ENCODE results near the gene DPF3. TPM values are rescaled to one million over a fixed set of nuclear protein-coding genes. Genes with fewer than 3 reads are reported as not detected.

Gene DPF3
- total and polyA plus RNA-seq, 2 experiments from 2014 or later = 6.8 to 7.9 TPM

DNA sequence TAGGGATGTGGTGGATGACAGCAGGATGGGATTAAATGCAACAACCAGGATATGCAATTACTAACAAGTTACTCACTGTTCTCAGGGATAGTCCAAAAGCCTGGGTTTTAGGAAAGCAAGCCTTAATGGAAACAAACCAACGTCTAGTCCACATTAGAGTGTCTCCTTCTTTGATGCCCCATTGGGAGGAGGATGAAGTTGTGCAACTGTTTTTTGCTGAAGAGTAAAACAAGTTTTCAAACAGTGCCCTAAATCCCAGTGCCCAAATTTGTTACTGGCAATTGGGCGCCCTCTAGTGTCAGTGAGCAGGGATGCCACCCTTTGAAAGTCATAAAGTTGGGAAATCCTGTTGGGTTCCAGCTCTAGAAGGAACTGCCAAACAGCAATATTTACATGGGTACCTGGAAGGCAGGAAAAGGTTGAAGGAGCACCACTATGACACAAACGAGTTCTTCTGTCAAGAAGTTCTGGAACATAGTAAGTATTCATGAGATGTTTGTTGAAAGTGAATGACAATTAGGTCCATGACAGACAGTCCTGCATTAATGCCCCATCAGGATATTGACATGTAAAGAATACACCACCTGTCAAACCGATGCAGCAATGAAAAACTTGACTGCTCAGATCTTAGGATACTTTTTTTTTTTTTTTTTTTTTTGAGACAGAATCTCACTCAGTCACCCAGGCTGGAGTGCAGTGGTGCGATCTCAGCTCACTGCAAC is 11.1 kb upstream of the DPF3 start:
- no peaks in the 10 kb centered on the region for H3K9me2 ChIP-seq (ENCODE audit: insufficient read depth)
- H2AFZ ChIP-seq = peak overlapping the region; percentile 36; the same call in 1 of the 2 replicates
- peak overlapping the region; percentile 22; the same call in 1 of the 2 replicates for H3K4me3 ChIP-seq
- TF ChIP-seq EZH2phosphoT487 (IDR thresholded peaks at IDR 0.05; ENCODE audit: insufficient read depth, low read depth) (no peak), EZH2 (IDR thresholded peaks at IDR 0.05; ENCODE audit: insufficient read depth, poor library complexity, severe bottlenecking) (no peak)
- peak; percentile 89 for DNase-seq
- peak overlapping the region; percentile 23; the same call in 1 of the 2 replicates for H3K27ac ChIP-seq
- no peak overlapping the region for H3K9ac ChIP-seq
- 21% methylated on average over 5 of the region's 5 CpGs for WGBS, 2 experiments (ENCODE audit: low coverage in 1 of 2, low lambda C conversion rate in 2 of 2, missing lambda C conversion rate in 2 of 2)
- H3K9me3 ChIP-seq (ENCODE audit: low read depth) = no peaks in the 10 kb centered on the region
- H3K27me3 ChIP-seq (replicated peaks; ENCODE audit: insufficient read depth) = no peaks in the 10 kb centered on the region
- peak overlapping the region; percentile 56 for H3K4me2 ChIP-seq (ENCODE audit: unreplicated experiment)
- peaks cover 56% of the 10 kb centered on the region for H3F3A ChIP-seq (ENCODE audit: insufficient read depth)
- no peaks in the 10 kb centered on the region for H3K36me3 ChIP-seq (ENCODE audit: low read depth)
- in situ Hi-C loops (cut with MboI) = no loop called here
- H3K4me1 ChIP-seq (ENCODE audit: insufficient read depth) = peaks cover 60% of the 10 kb centered on the region
- H3K79me2 ChIP-seq (ENCODE audit: insufficient read depth) = no peaks in the 10 kb centered on the region
- H4K20me1 ChIP-seq (ENCODE audit: insufficient read depth) = no peaks in the 10 kb centered on the region

DNA sequence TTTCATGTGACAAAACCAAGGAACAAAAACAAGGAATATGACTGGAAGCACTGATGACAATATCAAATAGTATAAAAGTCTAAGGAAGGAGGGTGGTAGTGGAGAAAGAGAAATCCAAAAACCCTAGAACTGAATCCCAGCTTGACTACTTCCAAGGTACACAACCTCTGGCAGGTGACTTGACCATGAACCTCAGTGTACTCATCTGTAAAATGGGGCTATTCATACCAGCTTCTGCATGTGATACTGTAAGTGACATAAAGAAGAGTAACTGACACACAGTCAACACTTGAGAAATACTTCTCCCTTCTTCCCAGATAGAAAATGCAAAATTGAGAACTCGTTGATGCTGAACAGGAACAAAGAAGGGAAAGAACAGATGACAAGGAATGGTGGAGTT is 10.3 kb upstream of the DPF3 start:
- H3K36me3 ChIP-seq (ENCODE audit: low read depth) = no peaks in the 10 kb centered on the region
- H3K9me3 ChIP-seq (ENCODE audit: low read depth) = no peaks in the 10 kb centered on the region
- TF ChIP-seq EZH2 (IDR thresholded peaks at IDR 0.05; ENCODE audit: insufficient read depth, poor library complexity, severe bottlenecking) (no peak), EZH2phosphoT487 (IDR thresholded peaks at IDR 0.05; ENCODE audit: insufficient read depth, low read depth) (no peak)
- peaks cover 54% of the 10 kb centered on the region for H3F3A ChIP-seq (ENCODE audit: insufficient read depth)
- peak overlapping the region; percentile 22; the same call in 1 of the 2 replicates for H3K4me3 ChIP-seq
- 0 out of 2 replicates have a peak overlapping the region, but pooled peaks have one; percentile 36 for H2AFZ ChIP-seq
- no peaks in the 10 kb centered on the region for H3K79me2 ChIP-seq (ENCODE audit: insufficient read depth)
- DNase-seq = no peak
- 0 to 4% methylated on average over 1 of the region's 1 CpG for WGBS, 2 experiments (ENCODE audit: low coverage in 1 of 2, low lambda C conversion rate in 2 of 2, missing lambda C conversion rate in 2 of 2)
- in situ Hi-C loops (cut with MboI) = no loop called here
- H3K4me2 ChIP-seq (ENCODE audit: unreplicated experiment) = peak overlapping the region; percentile 56
- peaks cover 57% of the 10 kb centered on the region for H3K4me1 ChIP-seq (ENCODE audit: insufficient read depth)
- no peak overlapping the region for H3K9ac ChIP-seq
- no peaks in the 10 kb centered on the region for H3K27me3 ChIP-seq (replicated peaks; ENCODE audit: insufficient read depth)
- H3K9me2 ChIP-seq (ENCODE audit: insufficient read depth) = no peaks in the 10 kb centered on the region
- peak overlapping the region; percentile 23; the same call in 1 of the 2 replicates for H3K27ac ChIP-seq
- no peaks in the 10 kb centered on the region for H4K20me1 ChIP-seq (ENCODE audit: insufficient read depth)

DNA sequence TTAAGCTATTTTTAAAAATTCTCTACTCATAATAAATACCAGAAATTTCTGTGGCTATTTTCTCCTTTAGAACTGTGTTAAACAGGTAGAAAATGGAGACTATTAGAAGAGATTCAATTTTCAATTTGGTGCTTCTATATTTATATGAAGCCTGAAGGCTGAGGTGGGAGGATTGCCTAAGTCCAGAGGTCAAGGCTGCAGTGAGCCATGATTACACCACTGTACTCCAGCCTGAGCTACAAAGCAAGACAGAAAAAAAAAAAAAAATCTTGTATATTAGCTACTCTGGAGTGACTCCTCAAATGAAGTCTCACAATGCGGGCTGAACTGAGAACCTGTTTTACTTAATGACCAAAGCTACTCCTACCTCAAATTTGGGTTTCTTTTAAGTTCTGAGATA is 9.8 kb upstream of the DPF3 start:
- 32 to 44% methylated on average over 1 of the region's 1 CpG for WGBS, 2 experiments (ENCODE audit: low coverage in 1 of 2, low lambda C conversion rate in 2 of 2, missing lambda C conversion rate in 2 of 2)

DNA sequence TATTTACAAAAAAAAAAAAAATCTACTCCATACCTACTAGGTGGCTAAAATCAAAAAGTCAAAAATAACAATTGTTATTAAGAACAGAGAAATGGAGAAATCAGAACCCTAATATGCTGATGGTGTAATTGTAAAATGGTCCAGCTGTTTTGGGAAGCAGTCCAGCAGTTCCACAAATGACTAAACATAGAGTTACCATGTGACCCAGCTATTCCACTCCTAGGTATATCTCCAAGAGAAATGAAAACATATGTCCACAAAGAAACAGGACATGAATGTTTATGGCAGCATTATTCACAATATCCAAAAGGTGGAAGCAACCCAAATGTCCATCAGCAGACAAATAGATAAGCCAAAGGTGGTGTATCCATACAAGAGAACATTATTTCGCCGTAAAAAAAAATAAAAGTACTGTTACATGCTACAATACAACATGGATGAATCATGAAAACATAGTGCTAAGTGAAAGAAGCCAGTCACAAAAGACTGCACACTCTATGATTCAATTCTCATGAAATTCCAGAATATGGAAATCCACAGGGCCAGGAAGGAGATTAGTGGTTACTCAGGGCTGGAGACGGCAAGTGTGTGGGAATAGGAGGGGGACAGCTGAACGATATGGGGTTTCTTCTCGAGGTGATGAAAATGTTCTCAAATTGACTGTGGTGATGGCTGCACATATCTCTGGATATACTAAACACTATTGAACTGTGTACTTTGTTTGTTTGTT is 9.1 kb upstream of the DPF3 start:
- Histone ChIP-seq H3K4me3 (no peak overlapping the region), H3K36me3 (ENCODE audit: low read depth) (no peaks in the 10 kb centered on the region), H3K79me2 (ENCODE audit: insufficient read depth) (no peaks in the 10 kb centered on the region), H3K9me3 (ENCODE audit: low read depth) (no peaks in the 10 kb centered on the region), H3F3A (ENCODE audit: insufficient read depth) (peaks cover 42% of the 10 kb centered on the region), H3K9ac (no peak overlapping the region), H3K4me1 (ENCODE audit: insufficient read depth) (peaks cover 45% of the 10 kb centered on the region), H3K4me2 (ENCODE audit: unreplicated experiment) (no peak overlapping the region), H3K27ac (no peak overlapping the region), H3K27me3 (replicated peaks; ENCODE audit: insufficient read depth) (no peaks in the 10 kb centered on the region), H2AFZ (no peak overlapping the region), H4K20me1 (ENCODE audit: insufficient read depth) (no peaks in the 10 kb centered on the region), H3K9me2 (ENCODE audit: insufficient read depth) (no peaks in the 10 kb centered on the region)
- DNase-seq = peak; percentile 51
- TF ChIP-seq EZH2phosphoT487 (IDR thresholded peaks at IDR 0.05; ENCODE audit: insufficient read depth, low read depth) (no peak), EZH2 (IDR thresholded peaks at IDR 0.05; ENCODE audit: insufficient read depth, poor library complexity, severe bottlenecking) (no peak)
- WGBS, 2 experiments (ENCODE audit: low coverage in 1 of 2, low lambda C conversion rate in 2 of 2, missing lambda C conversion rate in 2 of 2) = 61 to 68% methylated on average over 5 of the region's 5 CpGs
- in situ Hi-C loops (cut with MboI) = no loop called here

More for the DNA sequence above, 9.8 kb upstream of the DPF3 start:
- Histone ChIP-seq H4K20me1 (ENCODE audit: insufficient read depth) (no peaks in the 10 kb centered on the region), H3K4me3 (no peak overlapping the region), H3F3A (ENCODE audit: insufficient read depth) (peaks cover 49% of the 10 kb centered on the region), H3K27ac (no peak overlapping the region), H3K9me3 (ENCODE audit: low read depth) (no peaks in the 10 kb centered on the region), H3K27me3 (replicated peaks; ENCODE audit: insufficient read depth) (no peaks in the 10 kb centered on the region), H2AFZ (no peak overlapping the region), H3K4me2 (ENCODE audit: unreplicated experiment) (no peak overlapping the region), H3K4me1 (ENCODE audit: insufficient read depth) (peaks cover 52% of the 10 kb centered on the region), H3K36me3 (ENCODE audit: low read depth) (no peaks in the 10 kb centered on the region), H3K9ac (no peak overlapping the region), H3K9me2 (ENCODE audit: insufficient read depth) (no peaks in the 10 kb centered on the region), H3K79me2 (ENCODE audit: insufficient read depth) (no peaks in the 10 kb centered on the region)
- TF ChIP-seq EZH2phosphoT487 (IDR thresholded peaks at IDR 0.05; ENCODE audit: insufficient read depth, low read depth) (no peak), EZH2 (IDR thresholded peaks at IDR 0.05; ENCODE audit: insufficient read depth, poor library complexity, severe bottlenecking) (no peak)
- in situ Hi-C loops (cut with MboI) = no loop called here
- no peak for DNase-seq

Measured in GM23248 (cell line).